Gastroesophageal sphincter (tissue), 3 donors: Measurements from ENCODE around the gene EMX1.

Experiments
- CTCF ChIP-seq, 4 experiments: fragments of 200-600 bp in 2 of 4; fragments of 450-650 bp in 2 of 4; sonication (generic) in 1 of 4; IDR thresholded peaks; one replicate each; pipeline ENCODE4 v1.5.1; 2017 to 2019; ENCODE audit warnings: antibody characterized with exemption in 4 of 4, mild to moderate bottlenecking in 2 of 4, moderate library complexity in 2 of 4
- POLR2AphosphoS5 ChIP-seq: sonication (generic); formaldehyde crosslinking; IDR thresholded peaks from one replicate; pipeline ENCODE4 v1.6.1; 2017; ENCODE audit warnings: antibody characterized with exemption

- TF ChIP-seq CTCF (IDR thresholded peaks at IDR 0.05) (no peak), POLR2AphosphoS5 (no peak)
Measured at GRCh38 chr2:72925328-72925943, 8.1 kb downstream of the EMX1 start.
